GM12878 (cell line): Measurements from ENCODE around the gene ATP2C1. TPM values are rescaled to one million over a fixed set of nuclear protein-coding genes. Genes with fewer than 3 reads are reported as not detected.

Experiments used
- ATAC-seq: fragments of 200-7000 bp; cut with Tn5 transposase; 3 replicates; pipeline ENCODE4 v1.9.1; 2020; ENCODE audit warnings: mild to moderate bottlenecking, moderate library complexity
- BruUV-seq: library from RNA; stranded (reverse); fragments of 400-500 nt; replicated peaks from 2 replicates; lab custom pipeline; 2021; lab: Mats Ljungman, UMichigan
- CTCF ChIA-PET: fragments of 300-600 bp; sonication (Branson Sonifier 250); formaldehyde crosslinking; extraction: SDS; loops from one replicate; lab custom pipeline; 2021; ENCODE audit warnings: inconsistent platforms; lab: Yijun Ruan, JAX
- POLR2A ChIA-PET: fragments of 350-600 bp; formaldehyde crosslinking; extraction: SDS; loops from one replicate; lab custom pipeline; 2021; ENCODE audit warnings: inconsistent platforms; lab: Charles Lee
- RAD21 ChIA-PET: fragments of 300-600 bp; sonication (Branson Sonifier 250); formaldehyde crosslinking; loops from one replicate; lab custom pipeline; 2023; ENCODE audit warnings: antibody characterized with exemption; ENCODE audit not compliant: unreplicated experiment; lab: Charles Lee
- SMC1A ChIA-PET: fragments of 300-600 bp; sonication (Branson Sonifier 250); formaldehyde crosslinking; loops from one replicate; lab custom pipeline; 2023; ENCODE audit not compliant: unreplicated experiment, uncharacterized antibody; lab: Charles Lee
- DNase-seq: peaks from one replicate; pipeline ENCODE4 v3.0.0-alpha.2; 2011; ENCODE audit warnings: low read depth, low spot score
- FAIRE-seq: peaks from 3 replicates; lab custom pipeline; 2011; peaks lifted over from hg19 to GRCh38; lab: Jason Lieb, UNC
- H2AFZ ChIP-seq: 2 replicates; pipeline ENCODE4 v1.6.0; 2011; ENCODE audit warnings: low read depth, low read length, control low read depth; ENCODE audit not compliant: control insufficient read depth
- H3K27ac ChIP-seq: 2 replicates; pipeline ENCODE4 v1.5.1; 2011; ENCODE audit warnings: control low read depth; ENCODE audit not compliant: control insufficient read depth, insufficient read depth
- H3K27me3 ChIP-seq, 2 experiments: replicated peaks in 1 of 2; 2 replicates each; pipeline versions ENCODE4 v1.6.0 to v1.6.1; 2011; ENCODE audit warnings: low read length in 1 of 2; ENCODE audit not compliant: control insufficient read depth in 2 of 2, insufficient read depth in 2 of 2
- H3K36me3 ChIP-seq, 2 experiments: 2 replicates each; pipeline ENCODE4 v1.5.1; 2011; ENCODE audit warnings: low read length in 1 of 2; ENCODE audit not compliant: control insufficient read depth in 2 of 2, insufficient read depth in 2 of 2
- H3K4me1 ChIP-seq: 2 replicates; pipeline ENCODE4 v1.6.1; 2011; ENCODE audit warnings: mild to moderate bottlenecking, low read length, moderate library complexity, mixed read lengths; ENCODE audit not compliant: control insufficient read depth, insufficient read depth
- H3K4me2 ChIP-seq: 2 replicates; pipeline ENCODE4 v1.6.0; 2011; ENCODE audit warnings: control low read depth; ENCODE audit not compliant: control insufficient read depth, insufficient read depth
- H3K4me3 ChIP-seq: fragments of 200-600 bp; sonication (generic); 2 replicates; pipeline ENCODE4 v1.5.1; 2016
- H3K79me2 ChIP-seq: 2 replicates; pipeline ENCODE4 v1.6.0; 2011; ENCODE audit warnings: low read length; ENCODE audit not compliant: control insufficient read depth, insufficient read depth
- H3K9ac ChIP-seq: 2 replicates; pipeline ENCODE4 v1.8.0; 2011; ENCODE audit warnings: low read length, control low read depth, mixed read lengths; ENCODE audit not compliant: control insufficient read depth, insufficient read depth
- H3K9me3 ChIP-seq: replicated peaks from 3 replicates; pipeline ENCODE4 v1.5.1; 2011; ENCODE audit warnings: mild to moderate bottlenecking, low read length; ENCODE audit not compliant: control insufficient read depth, insufficient read depth
- H4K20me1 ChIP-seq: 2 replicates; pipeline ENCODE4 v1.6.0; 2011; ENCODE audit not compliant: control insufficient read depth, insufficient read depth
- CHD1 ChIP-seq: IDR thresholded peaks from 2 replicates; pipeline ENCODE4 v1.6.1; 2012; ENCODE audit warnings: low read depth, low read length, improper control_type of control experiment
- CREM ChIP-seq: IDR thresholded peaks from 2 replicates; pipeline ENCODE4 v1.6.1; 2014; ENCODE audit warnings: antibody characterized with exemption, low read depth
- EED ChIP-seq: sonication (generic); IDR thresholded peaks from 2 replicates; pipeline ENCODE4 v1.6.1; 2016; ENCODE audit warnings: antibody characterized with exemption, low read depth
- ESRRA ChIP-seq: IDR thresholded peaks from 2 replicates; pipeline ENCODE4 v1.6.1; 2012; ENCODE audit warnings: mild to moderate bottlenecking, low read length, improper control_type of control experiment
- IKZF2 ChIP-seq, 2 experiments: fragments of 450-650 bp; IDR thresholded peaks; 2 replicates each; pipeline ENCODE4 v1.6.1; 2017; ENCODE audit warnings: mild to moderate bottlenecking in 2 of 2, moderate library complexity in 2 of 2
- JUNB ChIP-seq: IDR thresholded peaks from 2 replicates; pipeline ENCODE4 v1.6.1; 2016; ENCODE audit warnings: antibody characterized with exemption, mild to moderate bottlenecking
- NFYA ChIP-seq: IDR thresholded peaks from 2 replicates; pipeline ENCODE4 v1.6.1; 2011; ENCODE audit warnings: low read depth, mild to moderate bottlenecking, low read length, improper control_type of control experiment, borderline replicate concordance
- RBBP5 ChIP-seq: fragments of 200-600 bp; sonication (generic); conservative IDR thresholded peaks from 2 replicates; pipeline ENCODE4 v1.6.1; 2016
- WGBS: methylation state at CpG from one replicate; pipeline ENCODE4 v1.1.6; 2016; ENCODE audit warnings: low lambda C conversion rate; ENCODE audit not compliant: insufficient replicate concordance, insufficient coverage; ENCODE audit errors: missing lambda C conversion rate; 5-methylcytosine and 5-hydroxymethylcytosine counted together
- in situ Hi-C: fragments of 300-500 bp; cut with MboI; formaldehyde crosslinking; loops from 9 replicates; pipeline ENCODE4 v1.14.3; 2018; ENCODE audit warnings: mixed read lengths
- intact Hi-C: fragments of 100-400 bp; cut with micrococcal nuclease; formaldehyde crosslinking; loops from one replicate; pipeline ENCODE4 v1.14.2; 2022; ENCODE audit not compliant: unreplicated experiment
- polyA plus RNA-seq, 11 experiments: library from polyadenylated mRNA; depleted of rRNA in 4 of 11; unstranded in 6 of 11; stranded (reverse) in 5 of 11; fragments of >200 nt; fragmentation: Nextera tagmentation in 4 of 11; fragmentation: Illumina TruSeq in 1 of 11; extraction: Ambion mirVana in 4 of 11; extraction: Trizol in 1 of 11; gene quantifications; 1 replicate in 1 of 11; 2 replicates in 10 of 11; pipeline versions ENCODE4 v1.2.1 to v1.2.3, GENCODE V29; 2011 to 2016; ENCODE audit warnings: inconsistent platforms in 2 of 11, missing spikeins in 2 of 11, low read depth in 1 of 11
- total RNA-seq, 4 experiments: library from RNA; depleted of rRNA in 3 of 4; stranded (reverse); fragments of >200 nt in 3 of 4; fragmentation: Illumina TruSeq in 1 of 4; extraction: Trizol in 1 of 4; gene quantifications; 2 replicates each; pipeline versions ENCODE4 v1.2.1 to v1.2.3, GENCODE V29; 2013 to 2021
- TF ChIP-seq, protein P1 (sequence below): fragments of 450-650 bp; IDR thresholded peaks from 2 replicates; pipeline ENCODE4 v1.6.1; 2018; ENCODE audit warnings: borderline replicate concordance, mild to moderate bottlenecking; ENCODE audit not compliant: partially characterized antibody
- TF ChIP-seq, protein P2 (sequence below): fragments of 450-650 bp; IDR thresholded peaks from 2 replicates; pipeline ENCODE4 v1.6.1; 2016; ENCODE audit warnings: mild to moderate bottlenecking
- TF ChIP-seq, protein P3 (sequence below): fragments of 150-350 bp; IDR thresholded peaks from 2 replicates; pipeline ENCODE4 v1.6.1; 2014; ENCODE audit warnings: mild to moderate bottlenecking, low read depth, low read length
- TF ChIP-seq, protein P4 (sequence below): IDR thresholded peaks from 2 replicates; pipeline ENCODE4 v1.6.1; 2012; ENCODE audit warnings: improper control_type of control experiment, low read depth, low read length; ENCODE audit not compliant: insufficient replicate concordance

Gene ATP2C1
- total and polyA plus RNA-seq, 10 of the 15 experiments (the other 5 are each of a cell fraction or from before 2014, with no cell fraction given): 20.6 to 116 (median 55.1) TPM

DNA sequence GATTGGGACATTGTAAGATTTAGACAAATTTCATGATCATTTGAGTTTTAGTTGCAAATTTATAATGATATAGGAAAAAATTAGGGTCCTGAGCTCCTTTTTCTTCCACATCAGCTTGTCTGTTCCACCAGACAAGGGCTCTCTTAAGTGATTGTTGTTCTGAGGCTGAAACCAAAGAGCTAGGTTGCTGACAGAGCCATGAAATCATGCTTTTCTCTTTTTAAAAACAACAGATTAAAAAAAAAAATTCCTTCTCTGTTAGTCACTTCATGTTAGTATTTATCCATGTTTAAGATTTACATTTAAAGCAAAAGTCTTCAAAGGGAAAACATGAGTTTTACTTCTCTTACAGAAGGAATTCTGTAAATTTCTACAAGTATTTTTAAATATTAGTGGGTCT, 56.8 kb downstream of the ATP2C1 start (continued):
- TF ChIP-seq CREM: no peak
- no peak for TF ChIP-seq RBBP5
- TF ChIP-seq, protein P1, sequence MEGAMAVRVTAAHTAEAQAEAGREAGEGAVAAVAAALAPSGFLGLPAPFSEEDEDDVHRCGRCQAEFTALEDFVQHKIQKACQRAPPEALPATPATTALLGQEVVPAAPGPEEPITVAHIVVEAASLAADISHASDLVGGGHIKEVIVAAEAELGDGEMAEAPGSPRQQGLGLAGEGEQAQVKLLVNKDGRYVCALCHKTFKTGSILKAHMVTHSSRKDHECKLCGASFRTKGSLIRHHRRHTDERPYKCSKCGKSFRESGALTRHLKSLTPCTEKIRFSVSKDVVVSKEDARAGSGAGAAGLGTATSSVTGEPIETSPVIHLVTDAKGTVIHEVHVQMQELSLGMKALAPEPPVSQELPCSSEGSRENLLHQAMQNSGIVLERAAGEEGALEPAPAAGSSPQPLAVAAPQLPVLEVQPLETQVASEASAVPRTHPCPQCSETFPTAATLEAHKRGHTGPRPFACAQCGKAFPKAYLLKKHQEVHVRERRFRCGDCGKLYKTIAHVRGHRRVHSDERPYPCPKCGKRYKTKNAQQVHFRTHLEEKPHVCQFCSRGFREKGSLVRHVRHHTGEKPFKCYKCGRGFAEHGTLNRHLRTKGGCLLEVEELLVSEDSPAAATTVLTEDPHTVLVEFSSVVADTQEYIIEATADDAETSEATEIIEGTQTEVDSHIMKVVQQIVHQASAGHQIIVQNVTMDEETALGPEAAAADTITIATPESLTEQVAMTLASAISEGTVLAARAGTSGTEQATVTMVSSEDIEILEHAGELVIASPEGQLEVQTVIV: no peak
- TF ChIP-seq, protein P2, sequence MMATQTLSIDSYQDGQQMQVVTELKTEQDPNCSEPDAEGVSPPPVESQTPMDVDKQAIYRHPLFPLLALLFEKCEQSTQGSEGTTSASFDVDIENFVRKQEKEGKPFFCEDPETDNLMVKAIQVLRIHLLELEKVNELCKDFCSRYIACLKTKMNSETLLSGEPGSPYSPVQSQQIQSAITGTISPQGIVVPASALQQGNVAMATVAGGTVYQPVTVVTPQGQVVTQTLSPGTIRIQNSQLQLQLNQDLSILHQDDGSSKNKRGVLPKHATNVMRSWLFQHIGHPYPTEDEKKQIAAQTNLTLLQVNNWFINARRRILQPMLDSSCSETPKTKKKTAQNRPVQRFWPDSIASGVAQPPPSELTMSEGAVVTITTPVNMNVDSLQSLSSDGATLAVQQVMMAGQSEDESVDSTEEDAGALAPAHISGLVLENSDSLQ: no peak
- no peak for TF ChIP-seq ESRRA
- TF ChIP-seq JUNB: no peak
- TF ChIP-seq, protein P3, sequence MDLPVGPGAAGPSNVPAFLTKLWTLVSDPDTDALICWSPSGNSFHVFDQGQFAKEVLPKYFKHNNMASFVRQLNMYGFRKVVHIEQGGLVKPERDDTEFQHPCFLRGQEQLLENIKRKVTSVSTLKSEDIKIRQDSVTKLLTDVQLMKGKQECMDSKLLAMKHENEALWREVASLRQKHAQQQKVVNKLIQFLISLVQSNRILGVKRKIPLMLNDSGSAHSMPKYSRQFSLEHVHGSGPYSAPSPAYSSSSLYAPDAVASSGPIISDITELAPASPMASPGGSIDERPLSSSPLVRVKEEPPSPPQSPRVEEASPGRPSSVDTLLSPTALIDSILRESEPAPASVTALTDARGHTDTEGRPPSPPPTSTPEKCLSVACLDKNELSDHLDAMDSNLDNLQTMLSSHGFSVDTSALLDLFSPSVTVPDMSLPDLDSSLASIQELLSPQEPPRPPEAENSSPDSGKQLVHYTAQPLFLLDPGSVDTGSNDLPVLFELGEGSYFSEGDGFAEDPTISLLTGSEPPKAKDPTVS: no peak
- no peak for TF ChIP-seq NFYA

DNA sequence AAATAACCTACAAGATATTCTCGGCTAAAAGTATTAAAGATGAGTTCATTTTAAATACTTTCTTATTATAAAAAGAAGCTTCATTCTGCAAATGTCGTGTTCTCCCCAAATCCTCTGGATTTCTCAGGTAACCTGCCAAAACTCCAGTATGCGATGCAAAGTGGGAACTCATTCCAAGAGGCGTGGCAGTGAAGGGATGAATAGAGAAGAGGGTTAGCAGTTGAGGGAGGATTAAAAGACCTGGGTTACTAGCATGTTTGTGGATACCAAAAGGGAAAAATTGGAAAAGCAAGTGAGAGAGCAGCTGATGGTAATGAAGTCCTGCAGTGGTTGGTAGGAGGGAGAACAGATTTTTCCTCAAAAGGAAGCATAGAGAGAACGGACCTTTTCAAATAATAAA, 61.6 kb downstream of the ATP2C1 start:
- ATAC-seq: no peak
- ChIA-PET SMC1A (no interaction called here), CTCF (interaction anchor here (0.6 to 1.5 kb wide), 2 partner anchors 10 to 207 kb away, joined by 4 to 5 read pairs; no protein-coding TSS in a partner anchor), POLR2A (no interaction called here), RAD21 (no interaction called here)
- Histone ChIP-seq H3K4me3 (no peak overlapping the region), H3K27ac (no peak overlapping the region), H3K36me3 (peaks cover 3 to 19% of the 10 kb centered on the region in 2 experiments), H3K4me1 (no peaks in the 10 kb centered on the region), H3K4me2 (no peak overlapping the region), H2AFZ (no peak overlapping the region), H4K20me1 (no peaks in the 10 kb centered on the region), H3K79me2 (no peaks in the 10 kb centered on the region), H3K9me3 (no peaks in the 10 kb centered on the region), H3K9ac (no peak overlapping the region), H3K27me3 (no peaks in the 10 kb centered on the region)
- in situ Hi-C loops (no loop called here), intact Hi-C loops (no loop called here)
- DNase-seq: no peak
- no TSS peak for BruUV-seq
- no peak for FAIRE-seq
- 96% methylated on average over 5 of the region's 5 CpGs for WGBS
- TF ChIP-seq CHD1 (no peak), IKZF2 (IDR thresholded peaks at IDR 0.05) (no peak), EED (no peak)
- TF ChIP-seq, protein P4, sequence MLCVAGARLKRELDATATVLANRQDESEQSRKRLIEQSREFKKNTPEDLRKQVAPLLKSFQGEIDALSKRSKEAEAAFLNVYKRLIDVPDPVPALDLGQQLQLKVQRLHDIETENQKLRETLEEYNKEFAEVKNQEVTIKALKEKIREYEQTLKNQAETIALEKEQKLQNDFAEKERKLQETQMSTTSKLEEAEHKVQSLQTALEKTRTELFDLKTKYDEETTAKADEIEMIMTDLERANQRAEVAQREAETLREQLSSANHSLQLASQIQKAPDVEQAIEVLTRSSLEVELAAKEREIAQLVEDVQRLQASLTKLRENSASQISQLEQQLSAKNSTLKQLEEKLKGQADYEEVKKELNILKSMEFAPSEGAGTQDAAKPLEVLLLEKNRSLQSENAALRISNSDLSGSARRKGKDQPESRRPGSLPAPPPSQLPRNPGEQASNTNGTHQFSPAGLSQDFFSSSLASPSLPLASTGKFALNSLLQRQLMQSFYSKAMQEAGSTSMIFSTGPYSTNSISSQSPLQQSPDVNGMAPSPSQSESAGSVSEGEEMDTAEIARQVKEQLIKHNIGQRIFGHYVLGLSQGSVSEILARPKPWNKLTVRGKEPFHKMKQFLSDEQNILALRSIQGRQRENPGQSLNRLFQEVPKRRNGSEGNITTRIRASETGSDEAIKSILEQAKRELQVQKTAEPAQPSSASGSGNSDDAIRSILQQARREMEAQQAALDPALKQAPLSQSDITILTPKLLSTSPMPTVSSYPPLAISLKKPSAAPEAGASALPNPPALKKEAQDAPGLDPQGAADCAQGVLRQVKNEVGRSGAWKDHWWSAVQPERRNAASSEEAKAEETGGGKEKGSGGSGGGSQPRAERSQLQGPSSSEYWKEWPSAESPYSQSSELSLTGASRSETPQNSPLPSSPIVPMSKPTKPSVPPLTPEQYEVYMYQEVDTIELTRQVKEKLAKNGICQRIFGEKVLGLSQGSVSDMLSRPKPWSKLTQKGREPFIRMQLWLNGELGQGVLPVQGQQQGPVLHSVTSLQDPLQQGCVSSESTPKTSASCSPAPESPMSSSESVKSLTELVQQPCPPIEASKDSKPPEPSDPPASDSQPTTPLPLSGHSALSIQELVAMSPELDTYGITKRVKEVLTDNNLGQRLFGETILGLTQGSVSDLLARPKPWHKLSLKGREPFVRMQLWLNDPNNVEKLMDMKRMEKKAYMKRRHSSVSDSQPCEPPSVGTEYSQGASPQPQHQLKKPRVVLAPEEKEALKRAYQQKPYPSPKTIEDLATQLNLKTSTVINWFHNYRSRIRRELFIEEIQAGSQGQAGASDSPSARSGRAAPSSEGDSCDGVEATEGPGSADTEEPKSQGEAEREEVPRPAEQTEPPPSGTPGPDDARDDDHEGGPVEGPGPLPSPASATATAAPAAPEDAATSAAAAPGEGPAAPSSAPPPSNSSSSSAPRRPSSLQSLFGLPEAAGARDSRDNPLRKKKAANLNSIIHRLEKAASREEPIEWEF: no peak
